IMR-90 (cell line): Measurements from ENCODE around the gene SPCS2. TPM values are rescaled to one million over a fixed set of nuclear protein-coding genes. Genes with fewer than 3 reads are reported as not detected.

Experiments used
- ATAC-seq: fragments of 200-7000 bp; cut with Tn5 transposase; 2 replicates; pipeline ENCODE4 v1.9.1; 2020; ENCODE audit warnings: low read depth, mild to moderate bottlenecking, moderate library complexity
- BruUV-seq: library from RNA; stranded (reverse); fragments of 400-500 nt; replicated peaks from 2 replicates; lab custom pipeline; 2021; lab: Mats Ljungman, UMichigan
- CTCF ChIA-PET: fragments of 300-600 bp; formaldehyde crosslinking; extraction: SDS; loops from one replicate; lab custom pipeline; 2021; ENCODE audit warnings: antibody characterized with exemption; lab: Yijun Ruan, JAX
- POLR2A ChIA-PET: fragments of 300-600 bp; sonication (Branson Sonifier 250); formaldehyde crosslinking; loops from one replicate; lab custom pipeline; 2022; ENCODE audit warnings: antibody characterized with exemption; ENCODE audit not compliant: unreplicated experiment; lab: Charles Lee
- DNase-seq: peaks from one replicate; pipeline ENCODE4 v3.0.0; 2013
- H2AFZ ChIP-seq: replicated peaks from 2 replicates; pipeline ENCODE3; 2013; ENCODE audit warnings: low read length, mild to moderate bottlenecking; ENCODE audit not compliant: poor library complexity
- H2AK5ac ChIP-seq: 2 replicates; pipeline ENCODE4 v1.6.1; 2013; ENCODE audit warnings: low read depth, low read length, inconsistent platforms
- H2AK9ac ChIP-seq: replicated peaks from 2 replicates; pipeline ENCODE3; 2013; ENCODE audit warnings: mild to moderate bottlenecking, low read depth, low read length, moderate library complexity; ENCODE audit not compliant: poor library complexity
- H2BK120ac ChIP-seq: 2 replicates; pipeline ENCODE4 v1.6.1; 2013; ENCODE audit warnings: low read depth, low read length, inconsistent platforms
- H2BK15ac ChIP-seq: 3 replicates; pipeline ENCODE4 v1.6.1; 2013; ENCODE audit warnings: low read depth, low read length, inconsistent platforms
- H2BK20ac ChIP-seq: 2 replicates; pipeline ENCODE4 v1.6.1; 2013; ENCODE audit warnings: low read depth, mild to moderate bottlenecking, inconsistent platforms, low read length, moderate library complexity
- H2BK5ac ChIP-seq: 2 replicates; pipeline ENCODE4 v1.6.1; 2013; ENCODE audit warnings: mild to moderate bottlenecking, low read depth, low read length, inconsistent platforms; ENCODE audit not compliant: poor library complexity, severe bottlenecking
- H3K14ac ChIP-seq: replicated peaks from 2 replicates; pipeline ENCODE4 v1.6.1; 2013; ENCODE audit warnings: low read depth, low read length, inconsistent platforms
- H3K18ac ChIP-seq: 2 replicates; pipeline ENCODE4 v1.6.1; 2013; ENCODE audit warnings: low read depth, low read length, control low read depth
- H3K23ac ChIP-seq: 2 replicates; pipeline ENCODE4 v1.6.1; 2013; ENCODE audit warnings: low read depth, low read length, inconsistent platforms
- H3K27ac ChIP-seq: 2 replicates; pipeline ENCODE4 v1.5.1; 2013; ENCODE audit warnings: mild to moderate bottlenecking, control low read depth, low read length; ENCODE audit not compliant: insufficient read depth
- H3K27me3 ChIP-seq: 2 replicates; pipeline ENCODE4 v1.6.1; 2013; ENCODE audit warnings: low read length; ENCODE audit not compliant: control insufficient read depth, insufficient read depth
- H3K36me3 ChIP-seq: 2 replicates; pipeline ENCODE4 v1.6.1; 2013; ENCODE audit warnings: low read length, mixed read lengths; ENCODE audit not compliant: control insufficient read depth, insufficient read depth
- H3K4ac ChIP-seq: 2 replicates; pipeline ENCODE4 v1.6.1; 2013; ENCODE audit warnings: low read depth, low read length, inconsistent platforms
- H3K4me1 ChIP-seq: 2 replicates; pipeline ENCODE4 v1.6.1; 2013; ENCODE audit warnings: low read length, mixed read lengths; ENCODE audit not compliant: control insufficient read depth, insufficient read depth
- H3K4me2 ChIP-seq: 2 replicates; pipeline ENCODE4 v1.6.1; 2013; ENCODE audit warnings: low read depth, mild to moderate bottlenecking, control low read depth, low read length, moderate library complexity
- H3K4me3 ChIP-seq: 2 replicates; pipeline ENCODE4 v1.5.1; 2013; ENCODE audit warnings: low read depth, mild to moderate bottlenecking, control low read depth, low read length, moderate library complexity; ENCODE audit not compliant: insufficient read depth
- H3K56ac ChIP-seq: 2 replicates; pipeline ENCODE4 v1.6.1; 2013; ENCODE audit warnings: low read length, inconsistent platforms; ENCODE audit not compliant: insufficient read depth; ENCODE audit errors: extremely low read depth
- H3K79me1 ChIP-seq, 2 experiments: 2 replicates each; pipeline ENCODE4 v1.6.1; 2013; ENCODE audit warnings: low read length in 2 of 2, inconsistent platforms in 1 of 2, low read depth in 1 of 2
- H3K9ac ChIP-seq: 2 replicates; pipeline ENCODE4 v1.6.1; 2013; ENCODE audit warnings: low read depth, low read length, control low read depth
- H3K9me1 ChIP-seq: 2 replicates; pipeline ENCODE4 v1.6.1; 2013; ENCODE audit warnings: low read length, inconsistent platforms; ENCODE audit not compliant: insufficient read depth
- H3K9me3 ChIP-seq: 2 replicates; pipeline ENCODE4 v1.6.1; 2013; ENCODE audit warnings: low read length; ENCODE audit not compliant: control insufficient read depth, insufficient read depth
- H4K20me1 ChIP-seq: 2 replicates; pipeline ENCODE4 v1.6.1; 2013; ENCODE audit warnings: low read length, inconsistent platforms; ENCODE audit not compliant: insufficient read depth
- H4K5ac ChIP-seq: 2 replicates; pipeline ENCODE4 v1.6.1; 2013; ENCODE audit warnings: mild to moderate bottlenecking, low read depth, low read length, control low read depth
- H4K8ac ChIP-seq, 2 experiments: 2 replicates each; pipeline ENCODE4 v1.6.1; 2013; ENCODE audit warnings: low read depth in 2 of 2, low read length in 2 of 2, control low read depth in 1 of 2, inconsistent platforms in 1 of 2
- H4K91ac ChIP-seq: 2 replicates; pipeline ENCODE4 v1.6.1; 2013; ENCODE audit warnings: low read depth, low read length, inconsistent platforms; ENCODE audit not compliant: insufficient read depth
- BHLHE40 ChIP-seq: fragments of 150-350 bp; IDR thresholded peaks from 2 replicates; pipeline ENCODE4 v1.6.1; 2016; ENCODE audit warnings: mild to moderate bottlenecking, low read depth, low read length
- FOS ChIP-seq: fragments of 150-350 bp; IDR thresholded peaks from 2 replicates; pipeline ENCODE4 v1.6.1; 2016; ENCODE audit warnings: low read depth, low read length
- MAZ ChIP-seq: IDR thresholded peaks from 2 replicates; pipeline ENCODE4 v1.6.1; 2012; ENCODE audit warnings: low read depth, mild to moderate bottlenecking, low read length, improper control_type of control experiment, moderate library complexity, borderline replicate concordance
- MXI1 ChIP-seq: IDR thresholded peaks from 2 replicates; pipeline ENCODE4 v1.6.1; 2012; ENCODE audit warnings: low read depth, mild to moderate bottlenecking, low read length, moderate library complexity, borderline replicate concordance
- RCOR1 ChIP-seq: IDR thresholded peaks from 2 replicates; pipeline ENCODE4 v1.6.1; 2012; ENCODE audit warnings: mild to moderate bottlenecking, low read length, improper control_type of control experiment; ENCODE audit not compliant: insufficient replicate concordance
- WGBS, 2 experiments: methylation state at CpG; one replicate each; pipeline versions ENCODE4 v1.1.5 to v1.1.7; 2013; ENCODE audit warnings: missing lambda C conversion rate in 2 of 2; ENCODE audit not compliant: insufficient read length in 1 of 2; ENCODE audit errors: extremely low coverage in 2 of 2; 5-methylcytosine and 5-hydroxymethylcytosine counted together
- dilution Hi-C: fragments of 300-500 bp; cut with HindIII; formaldehyde crosslinking; loops from one replicate; pipeline ENCODE4 v1.14.3; 2018; ENCODE audit warnings: low sequenced_read_pairs; ENCODE audit not compliant: unreplicated experiment
- in situ Hi-C: fragments of 300-500 bp; cut with MboI; formaldehyde crosslinking; loops from 3 replicates; pipeline ENCODE4 v1.14.3; 2019; ENCODE audit warnings: low sequenced_read_pairs, inconsistent platforms, mixed read lengths
- intact Hi-C: fragments of 100-400 bp; cut with micrococcal nuclease; formaldehyde crosslinking; loops from 2 replicates; pipeline ENCODE4 v1.10.0; 2022
- polyA plus RNA-seq, 3 experiments: library from polyadenylated mRNA; depleted of rRNA; stranded (reverse); fragments of >200 nt; gene quantifications; 2 replicates each; pipeline ENCODE4 v1.2.3, GENCODE V29; 2012; ENCODE audit warnings: low replicate concordance in 1 of 3
- total RNA-seq: library from RNA; depleted of rRNA; stranded (reverse); fragments of >200 nt; gene quantifications from 2 replicates; pipeline ENCODE4 v1.2.3, GENCODE V29; 2012
- TF ChIP-seq, protein P1 (sequence below): fragments of 150-350 bp; IDR thresholded peaks from 2 replicates; pipeline ENCODE4 v1.6.1; 2017; ENCODE audit warnings: mild to moderate bottlenecking, antibody characterized with exemption, low read length, low read depth
- TF ChIP-seq, protein P2 (sequence below): conservative IDR thresholded peaks from 2 replicates; pipeline ENCODE4 v1.5.1; 2012; ENCODE audit warnings: mild to moderate bottlenecking, low read depth, low read length, improper control_type of control experiment
- TF ChIP-seq, protein P3 (sequence below): fragments of 150-350 bp; IDR thresholded peaks from 2 replicates; pipeline ENCODE4 v1.6.1; 2016; ENCODE audit warnings: low read depth, mild to moderate bottlenecking, low read length, moderate library complexity, borderline replicate concordance

Gene SPCS2
- total and polyA plus RNA-seq, 2 of the 4 experiments (the other 2 are of a cell fraction): 15.4 to 76.0 TPM

DNA sequence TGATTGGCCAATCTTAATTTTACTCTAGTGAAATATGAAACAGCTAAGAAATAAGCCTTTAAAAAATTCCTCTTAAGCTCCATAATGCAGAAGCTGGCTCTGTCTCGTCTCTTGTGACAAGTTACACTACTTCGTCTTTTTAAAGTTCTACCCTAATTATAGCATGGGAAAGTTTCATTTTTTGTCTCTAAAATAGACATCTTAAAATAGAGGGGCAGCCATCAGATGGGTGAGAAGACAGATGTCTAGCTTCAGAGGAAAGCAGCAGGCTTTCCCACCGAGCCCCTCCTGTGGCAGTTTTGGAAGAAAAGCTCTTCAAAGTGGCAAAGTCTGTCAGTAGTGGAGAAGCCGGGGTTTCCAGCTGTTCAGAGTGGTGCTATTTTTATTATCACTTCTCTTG lies 39.7 kb upstream of the SPCS2 start:
- in situ Hi-C loops: no loop called here
- H3K4me1 ChIP-seq: no peaks in the 10 kb centered on the region
- peaks cover 10% of the 10 kb centered on the region for H3K36me3 ChIP-seq
- no peak for DNase-seq
- H3K23ac ChIP-seq: no peak overlapping the region
- no peaks in the 10 kb centered on the region for H4K20me1 ChIP-seq
- no peak overlapping the region for H3K4ac ChIP-seq
- no peak overlapping the region for H2AK5ac ChIP-seq
- no peak overlapping the region for H2BK5ac ChIP-seq
- BruUV-seq: no TSS peak
- H4K8ac ChIP-seq: no peak overlapping the region
- ChIA-PET POLR2A (no interaction called here), CTCF (no interaction called here)
- H3K56ac ChIP-seq: no peak overlapping the region
- no peak overlapping the region for H2AFZ ChIP-seq
- no peak overlapping the region for H4K91ac ChIP-seq
- intact Hi-C loops: no loop called here
- no peak overlapping the region for H2BK15ac ChIP-seq
- H2AK9ac ChIP-seq: no peak overlapping the region
- no peak overlapping the region for H3K18ac ChIP-seq
- WGBS, 2 experiments: 40% methylated on average over 1 of the region's 4 CpGs; no CpG with 5 or more reads in 1 of the 2 experiments
- H3K14ac ChIP-seq: no peak overlapping the region
- no peaks in the 10 kb centered on the region for H3K9me3 ChIP-seq
- dilution Hi-C loops: no loop called here
- no peak overlapping the region for H2BK120ac ChIP-seq
- ATAC-seq: no peak
- H2BK20ac ChIP-seq: no peak overlapping the region
- no peak overlapping the region for H3K4me2 ChIP-seq
- no peak for TF ChIP-seq MAZ
- no peak for TF ChIP-seq RCOR1
- TF ChIP-seq, protein P1, sequence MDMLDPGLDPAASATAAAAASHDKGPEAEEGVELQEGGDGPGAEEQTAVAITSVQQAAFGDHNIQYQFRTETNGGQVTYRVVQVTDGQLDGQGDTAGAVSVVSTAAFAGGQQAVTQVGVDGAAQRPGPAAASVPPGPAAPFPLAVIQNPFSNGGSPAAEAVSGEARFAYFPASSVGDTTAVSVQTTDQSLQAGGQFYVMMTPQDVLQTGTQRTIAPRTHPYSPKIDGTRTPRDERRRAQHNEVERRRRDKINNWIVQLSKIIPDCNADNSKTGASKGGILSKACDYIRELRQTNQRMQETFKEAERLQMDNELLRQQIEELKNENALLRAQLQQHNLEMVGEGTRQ: no peak
- TF ChIP-seq BHLHE40: no peak
- no peak for TF ChIP-seq FOS
- no peak for TF ChIP-seq MXI1
- TF ChIP-seq, protein P2, sequence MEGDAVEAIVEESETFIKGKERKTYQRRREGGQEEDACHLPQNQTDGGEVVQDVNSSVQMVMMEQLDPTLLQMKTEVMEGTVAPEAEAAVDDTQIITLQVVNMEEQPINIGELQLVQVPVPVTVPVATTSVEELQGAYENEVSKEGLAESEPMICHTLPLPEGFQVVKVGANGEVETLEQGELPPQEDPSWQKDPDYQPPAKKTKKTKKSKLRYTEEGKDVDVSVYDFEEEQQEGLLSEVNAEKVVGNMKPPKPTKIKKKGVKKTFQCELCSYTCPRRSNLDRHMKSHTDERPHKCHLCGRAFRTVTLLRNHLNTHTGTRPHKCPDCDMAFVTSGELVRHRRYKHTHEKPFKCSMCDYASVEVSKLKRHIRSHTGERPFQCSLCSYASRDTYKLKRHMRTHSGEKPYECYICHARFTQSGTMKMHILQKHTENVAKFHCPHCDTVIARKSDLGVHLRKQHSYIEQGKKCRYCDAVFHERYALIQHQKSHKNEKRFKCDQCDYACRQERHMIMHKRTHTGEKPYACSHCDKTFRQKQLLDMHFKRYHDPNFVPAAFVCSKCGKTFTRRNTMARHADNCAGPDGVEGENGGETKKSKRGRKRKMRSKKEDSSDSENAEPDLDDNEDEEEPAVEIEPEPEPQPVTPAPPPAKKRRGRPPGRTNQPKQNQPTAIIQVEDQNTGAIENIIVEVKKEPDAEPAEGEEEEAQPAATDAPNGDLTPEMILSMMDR: no peak
- TF ChIP-seq, protein P3, sequence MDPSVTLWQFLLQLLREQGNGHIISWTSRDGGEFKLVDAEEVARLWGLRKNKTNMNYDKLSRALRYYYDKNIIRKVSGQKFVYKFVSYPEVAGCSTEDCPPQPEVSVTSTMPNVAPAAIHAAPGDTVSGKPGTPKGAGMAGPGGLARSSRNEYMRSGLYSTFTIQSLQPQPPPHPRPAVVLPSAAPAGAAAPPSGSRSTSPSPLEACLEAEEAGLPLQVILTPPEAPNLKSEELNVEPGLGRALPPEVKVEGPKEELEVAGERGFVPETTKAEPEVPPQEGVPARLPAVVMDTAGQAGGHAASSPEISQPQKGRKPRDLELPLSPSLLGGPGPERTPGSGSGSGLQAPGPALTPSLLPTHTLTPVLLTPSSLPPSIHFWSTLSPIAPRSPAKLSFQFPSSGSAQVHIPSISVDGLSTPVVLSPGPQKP: no peak
- H3K9ac ChIP-seq: no peak overlapping the region
- H3K27ac ChIP-seq: no peak overlapping the region
- no peaks in the 10 kb centered on the region for H3K27me3 ChIP-seq
- H3K9me1 ChIP-seq: peaks cover 7% of the 10 kb centered on the region; the same call in 1 of the 2 replicates
- H3K79me1 ChIP-seq: no peaks in the 10 kb centered on the region
- H4K5ac ChIP-seq: no peak overlapping the region
- no peak overlapping the region for H3K4me3 ChIP-seq
